Measurements from ENCODE around the gene NAV3.

The NAV3 gene

GRCh38 chr12:77847060-77847541 is 16.4 kb downstream of the NAV3 start:
- no peak for DNase-seq (ENCODE audit: low read depth in 2 of 2)

- DNase-seq (ENCODE audit: low read depth in 2 of 2), result no peak
Observed at GRCh38 chr12:77847680-77848431, 17.2 kb downstream of the NAV3 start.

- no peak for DNase-seq (ENCODE audit: low read depth in 2 of 2)
Observed at GRCh38 chr12:77850129-77850528, 19.4 kb downstream of the NAV3 start.

GRCh38 chr12:77850698-77851097 is 20.0 kb downstream of the NAV3 start:
- no peak for DNase-seq (ENCODE audit: low read depth in 2 of 2)

- DNase-seq (ENCODE audit: low read depth in 2 of 2), result no peak
Observed at GRCh38 chr12:77855548-77855947, 24.9 kb downstream of the NAV3 start.

- DNase-seq (ENCODE audit: low read depth in 2 of 2), result no peak
Observed at GRCh38 chr12:77861317-77861716, 30.6 kb downstream of the NAV3 start.

- no peak for DNase-seq (ENCODE audit: low read depth in 2 of 2)
Observed at GRCh38 chr12:77865178-77865577, 34.5 kb downstream of the NAV3 start.

- DNase-seq (ENCODE audit: low read depth in 2 of 2), result no peak
Observed at GRCh38 chr12:77878901-77879300, 48.2 kb downstream of the NAV3 start.

GRCh38 chr12:77882709-77883108 is 52.0 kb downstream of the NAV3 start:
- no peak for DNase-seq (ENCODE audit: low read depth in 2 of 2)

GRCh38 chr12:77888611-77889010 is 57.9 kb downstream of the NAV3 start:
- DNase-seq (ENCODE audit: low read depth in 2 of 2), result no peak

- DNase-seq (ENCODE audit: low read depth in 2 of 2), result no peak
Observed at GRCh38 chr12:77891518-77892147, 60.9 kb downstream of the NAV3 start.

GRCh38 chr12:77893918-77894317 is 63.2 kb downstream of the NAV3 start:
- no peak for DNase-seq (ENCODE audit: low read depth in 2 of 2)

- no peak for DNase-seq (ENCODE audit: low read depth in 2 of 2)
Observed at GRCh38 chr12:77894556-77894955, 63.9 kb downstream of the NAV3 start.

- no peak for DNase-seq (ENCODE audit: low read depth in 2 of 2)
Observed at GRCh38 chr12:77895699-77896098, 65.0 kb downstream of the NAV3 start.

GRCh38 chr12:77907936-77908335 is 77.2 kb downstream of the NAV3 start:
- DNase-seq (ENCODE audit: low read depth in 2 of 2), result no peak

- DNase-seq (ENCODE audit: low read depth in 2 of 2), result no peak
Observed at GRCh38 chr12:77914081-77914488, 83.4 kb downstream of the NAV3 start.

GRCh38 chr12:77915071-77915600 is 84.4 kb downstream of the NAV3 start:
- no peak for DNase-seq (ENCODE audit: low read depth in 2 of 2)

GRCh38 chr12:77916276-77916675 is 85.6 kb downstream of the NAV3 start:
- no peak for DNase-seq (ENCODE audit: low read depth in 2 of 2)

- no peak for DNase-seq (ENCODE audit: low read depth in 2 of 2)
Observed at GRCh38 chr12:77918046-77918445, 87.4 kb downstream of the NAV3 start.

- no peak for DNase-seq (ENCODE audit: low read depth in 2 of 2)
Observed at GRCh38 chr12:77919450-77919849, 88.8 kb downstream of the NAV3 start.

GRCh38 chr12:77923882-77924281 is 93.2 kb downstream of the NAV3 start:
- no peak for DNase-seq (ENCODE audit: low read depth in 2 of 2)

- no peak for DNase-seq (ENCODE audit: low read depth in 2 of 2)
Observed at GRCh38 chr12:77924703-77925102, 94.0 kb downstream of the NAV3 start.

GRCh38 chr12:77925536-77926108 is 94.9 kb downstream of the NAV3 start:
- no peak for DNase-seq (ENCODE audit: low read depth in 2 of 2)

Measured in stimulated activated CD4-positive, alpha-beta T cell treated with anti-CD3 and anti-CD28 coated beads, Interleukin-1b, Interleukin-23, amount 100 ng/mL, for 4 hours (primary cell).